Progenitor cell of endocrine pancreas (in vitro differentiated cells): Measurements from ENCODE around the gene ZNF697. TPM values are rescaled to one million over a fixed set of nuclear protein-coding genes. Genes with fewer than 3 reads are reported as not detected.
"Not testable (repeated sequence)": the region's sequence is repeated elsewhere in the genome, so short reads cannot be mapped to it uniquely, and the experiment has no call there.

Experiments used
- DNase-seq: peaks from one replicate; pipeline ENCODE4 v3.0.0; 2021; ENCODE audit warnings: low spot score; ENCODE audit not compliant: unreplicated experiment
- H3K27ac Mint-ChIP-seq: 2 replicates; pipeline ENCODE4 v1.8.0; 2021; ENCODE audit warnings: mild to moderate bottlenecking, moderate library complexity, mixed read lengths
- H3K27me3 Mint-ChIP-seq: 2 replicates; pipeline ENCODE4 v1.8.0; 2021; ENCODE audit warnings: mixed read lengths
- H3K36me3 Mint-ChIP-seq: 2 replicates; pipeline ENCODE4 v1.8.0; 2022; ENCODE audit warnings: mixed read lengths; ENCODE audit not compliant: insufficient read depth
- H3K4me1 Mint-ChIP-seq: 2 replicates; pipeline ENCODE4 v1.8.0; 2021; ENCODE audit warnings: low read depth, mixed read lengths
- H3K4me3 Mint-ChIP-seq: 2 replicates; pipeline ENCODE4 v1.8.0; 2021; ENCODE audit warnings: low read depth, mild to moderate bottlenecking, moderate library complexity, mixed read lengths
- H3K9me3 Mint-ChIP-seq: 2 replicates; pipeline ENCODE4 v1.8.0; 2021; ENCODE audit warnings: low read depth, mixed read lengths
- CTCF ChIP-seq: fragments of 200-600 bp; sonication (generic); IDR thresholded peaks from one replicate; pipeline ENCODE4 v1.5.0; 2021; ENCODE audit warnings: antibody characterized with exemption, mild to moderate bottlenecking; ENCODE audit not compliant: unreplicated experiment
- long read RNA-seq: library from polyadenylated mRNA; unstranded; transcript quantifications from one replicate; pipeline ENCODE4 v2.0.0, GENCODE V29; 2020
- total RNA-seq: library from RNA; stranded (reverse); gene quantifications from 2 replicates; pipeline ENCODE4 v1.2.1, GENCODE V29; 2021

Gene ZNF697
- 21.3 and 22.3 TPM in 2 replicates for total RNA-seq
- long read RNA-seq, partial matches to known transcripts, result 0 of 4 reads
- long read RNA-seq, other reads (novel, unspliced or antisense), result 4 of 4 reads

GRCh38 chr1:119647734-119648619 is at the start of gene ZNF697:
Gene ZNF697 (minus strand): TSS chr1:119648266. CDS start chr1:119626100, 22,166 bp downstream.
- Mint-ChIP-seq H3K4me3 (peak within 1 kb of the TSS; percentile 95), H3K4me1 (peaks cover 32% of the 10 kb centered on the region), H3K36me3 (no peaks in the 10 kb centered on the region), H3K27me3 (peaks cover 13% of the 10 kb centered on the region), H3K9me3 (no peaks in the 10 kb centered on the region), H3K27ac (peak within 1 kb of the TSS; percentile 96)
- peak; percentile 66 for TF ChIP-seq CTCF
- peak; percentile 79 for DNase-seq

DNA sequence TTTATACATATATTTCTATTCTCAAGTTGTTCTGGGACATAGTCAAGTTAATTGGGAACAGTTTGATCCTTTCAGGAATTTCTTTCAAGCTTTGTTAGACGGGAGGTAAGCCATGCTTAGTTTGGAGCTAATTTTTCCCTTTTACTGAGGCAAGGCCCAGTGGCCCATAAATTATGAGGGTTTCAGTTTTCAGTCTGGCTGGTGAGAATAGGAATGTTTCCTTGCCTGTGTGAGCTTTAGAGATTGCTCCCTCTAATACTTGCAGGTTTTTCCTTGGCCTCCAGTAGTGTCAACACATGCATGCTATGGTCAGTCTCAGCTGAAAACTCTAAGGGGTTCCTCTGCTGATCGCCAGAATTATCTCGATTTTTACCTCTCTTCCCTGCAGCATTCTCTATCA is 49.5 kb upstream of the ZNF697 start:
- TF ChIP-seq CTCF, result no peak
- Mint-ChIP-seq H3K4me1 (no peaks in the 10 kb centered on the region), H3K27ac (no peak overlapping the region), H3K36me3 (peaks cover 4% of the 10 kb centered on the region), H3K27me3 (no peaks in the 10 kb centered on the region), H3K4me3 (no peak overlapping the region), H3K9me3 (peaks cover 21% of the 10 kb centered on the region)
- no peak for DNase-seq

DNA sequence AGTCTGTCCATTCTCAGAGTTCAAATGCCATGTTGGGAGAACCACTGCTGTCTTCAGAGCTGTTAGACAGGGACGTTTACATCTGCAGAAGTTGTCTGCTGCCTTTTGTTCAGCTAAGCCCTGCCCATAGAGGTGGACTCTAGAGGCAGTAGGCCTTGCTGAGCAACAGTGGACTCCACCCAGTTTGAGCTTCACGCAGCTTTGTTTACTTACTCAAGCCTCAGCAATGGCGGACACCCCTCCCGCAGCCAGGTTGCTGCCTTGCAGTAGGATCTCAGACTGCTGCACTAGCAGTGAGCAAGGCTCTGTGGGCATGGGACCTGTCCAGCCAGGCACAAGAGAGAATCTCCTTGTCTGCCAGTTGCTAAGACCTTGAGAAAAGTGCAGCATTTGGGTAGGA is 48.8 kb upstream of the ZNF697 start:
- peaks cover 14% of the 10 kb centered on the region for H3K9me3 Mint-ChIP-seq
- H3K36me3 Mint-ChIP-seq, H3K4me1 Mint-ChIP-seq, H3K27me3 Mint-ChIP-seq, DNase-seq, H3K27ac Mint-ChIP-seq, H3K4me3 Mint-ChIP-seq: not testable (repeated sequence)

DNA sequence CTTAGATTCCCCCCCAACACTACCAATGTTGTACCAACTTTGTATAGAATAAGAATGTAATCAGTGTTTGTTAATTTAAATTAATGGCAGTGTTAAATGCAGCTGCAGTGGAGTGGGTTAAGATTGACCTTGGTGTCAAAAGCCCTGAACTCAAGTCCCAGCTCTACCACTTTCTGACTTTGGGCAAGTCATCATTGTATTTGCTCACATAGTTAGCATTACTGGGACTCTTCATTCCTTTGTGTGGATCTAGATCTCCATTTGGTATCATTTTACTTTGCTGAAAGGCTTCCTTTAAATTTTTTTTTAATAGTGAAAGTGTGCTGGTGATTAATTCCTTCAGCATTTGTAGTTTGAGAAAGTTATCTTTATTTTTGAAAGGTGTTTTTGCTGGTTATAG is 41.4 kb upstream of the ZNF697 start:
- no peak for TF ChIP-seq CTCF
- no peaks in the 10 kb centered on the region for H3K27me3 Mint-ChIP-seq
- no peak overlapping the region for H3K4me3 Mint-ChIP-seq
- H3K4me1 Mint-ChIP-seq, result peaks cover 19% of the 10 kb centered on the region
- H3K9me3 Mint-ChIP-seq, result peaks cover 3% of the 10 kb centered on the region
- DNase-seq, result no peak
- no peak overlapping the region for H3K27ac Mint-ChIP-seq
- no peaks in the 10 kb centered on the region for H3K36me3 Mint-ChIP-seq

DNA sequence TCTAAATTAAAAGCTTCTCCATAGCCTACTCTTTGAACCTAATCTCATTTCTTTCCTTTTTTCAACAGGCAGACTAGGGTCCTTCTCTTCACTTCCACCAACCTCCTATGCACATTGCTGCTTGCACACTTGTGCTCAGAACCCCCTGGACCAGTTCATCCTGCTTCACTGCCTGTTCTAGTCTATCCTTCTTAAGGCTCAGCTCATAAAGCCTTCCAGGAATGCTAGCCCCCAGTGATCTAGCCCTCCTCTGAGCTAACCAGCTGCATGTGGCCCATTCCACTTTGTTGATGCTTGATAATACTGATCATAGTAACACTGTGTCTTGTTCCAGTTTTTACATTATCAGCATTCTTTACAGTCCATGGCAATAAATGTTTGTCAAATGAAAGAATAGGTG is 40.7 kb upstream of the ZNF697 start:
- Mint-ChIP-seq H3K36me3 (no peaks in the 10 kb centered on the region), H3K4me1 (peaks cover 19% of the 10 kb centered on the region), H3K27me3 (no peaks in the 10 kb centered on the region), H3K4me3 (no peak overlapping the region), H3K9me3 (peaks cover 3% of the 10 kb centered on the region), H3K27ac (no peak overlapping the region)
- no peak for DNase-seq
- TF ChIP-seq CTCF, result no peak
